ENCODE measurements around the gene LVRN.

LVRN gene

DNA sequence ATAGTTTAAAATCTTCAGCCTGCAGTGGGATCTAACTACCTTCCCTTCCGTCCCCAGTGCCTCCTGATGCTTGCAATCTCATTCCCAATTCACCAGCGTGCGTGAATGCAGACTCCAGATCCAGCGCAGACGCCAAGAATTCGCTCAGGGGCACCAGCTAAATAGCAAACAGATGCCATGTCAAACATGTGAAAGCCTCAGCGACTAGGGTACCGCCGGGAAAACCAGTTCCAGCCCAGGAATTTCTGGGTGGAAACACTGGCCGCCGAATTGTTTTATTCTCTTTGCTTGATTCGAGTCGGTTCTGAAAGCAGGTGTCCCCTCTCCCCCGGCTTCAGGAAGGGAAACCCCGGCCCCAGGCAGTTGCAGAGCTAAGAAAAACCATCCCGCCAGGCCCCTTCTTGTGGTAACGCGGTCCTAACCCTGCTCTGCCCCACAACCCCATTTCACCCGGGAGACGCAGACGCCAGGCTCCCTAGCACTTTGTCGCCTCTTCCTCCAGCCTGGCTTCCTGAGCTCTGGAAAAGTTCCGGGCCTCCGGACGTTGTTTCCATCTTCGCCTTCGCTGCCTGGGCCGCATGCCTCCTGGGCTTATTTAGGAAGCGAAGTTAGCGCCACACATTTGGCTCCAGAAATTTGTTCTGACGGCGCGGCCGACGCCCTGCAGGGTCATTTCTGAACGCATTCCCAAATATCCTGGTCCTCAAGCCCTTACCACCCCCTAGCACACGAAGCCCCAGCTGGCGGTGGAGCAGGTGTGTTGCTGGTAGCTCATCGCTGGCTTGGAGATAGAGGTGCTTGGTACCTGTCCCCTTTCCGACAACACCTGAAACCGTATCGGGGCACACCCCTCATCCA lies 665 bp upstream of the LVRN start:
- no peak for DNase-seq (ENCODE audit: low read depth in 2 of 3, low spot score in 2 of 3)

DNA sequence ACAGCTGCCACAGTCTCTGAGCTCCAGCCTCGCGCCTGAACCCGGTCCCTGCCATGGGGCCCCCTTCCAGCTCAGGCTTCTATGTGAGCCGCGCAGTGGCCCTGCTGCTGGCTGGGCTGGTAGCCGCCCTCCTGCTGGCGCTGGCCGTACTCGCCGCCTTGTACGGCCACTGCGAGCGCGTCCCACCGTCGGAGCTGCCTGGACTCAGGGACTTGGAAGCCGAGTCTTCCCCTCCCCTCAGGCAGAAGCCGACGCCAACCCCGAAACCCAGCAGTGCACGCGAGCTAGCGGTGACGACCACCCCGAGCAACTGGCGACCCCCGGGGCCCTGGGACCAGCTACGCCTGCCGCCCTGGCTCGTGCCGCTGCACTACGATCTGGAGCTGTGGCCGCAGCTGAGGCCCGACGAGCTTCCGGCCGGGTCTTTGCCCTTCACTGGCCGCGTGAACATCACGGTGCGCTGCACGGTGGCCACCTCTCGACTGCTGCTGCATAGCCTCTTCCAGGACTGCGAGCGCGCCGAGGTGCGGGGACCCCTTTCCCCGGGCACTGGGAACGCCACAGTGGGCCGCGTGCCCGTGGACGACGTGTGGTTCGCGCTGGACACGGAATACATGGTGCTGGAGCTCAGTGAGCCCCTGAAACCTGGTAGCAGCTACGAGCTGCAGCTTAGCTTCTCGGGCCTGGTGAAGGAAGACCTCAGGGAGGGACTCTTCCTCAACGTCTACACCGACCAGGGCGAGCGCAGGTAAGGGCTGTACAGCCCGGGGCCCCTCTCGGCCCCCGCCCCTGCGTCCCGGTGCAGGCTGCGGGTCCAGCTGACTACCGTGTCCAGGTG lies 509 bp downstream of the LVRN start:
- DNase-seq (ENCODE audit: low read depth in 2 of 3, low spot score in 2 of 3) = no peak

- DNase-seq (ENCODE audit: low read depth in 2 of 3, low spot score in 2 of 3) = no peak
Measured at GRCh38 chr5:115963566-115963965, 1.3 kb downstream of the LVRN start.

DNA sequence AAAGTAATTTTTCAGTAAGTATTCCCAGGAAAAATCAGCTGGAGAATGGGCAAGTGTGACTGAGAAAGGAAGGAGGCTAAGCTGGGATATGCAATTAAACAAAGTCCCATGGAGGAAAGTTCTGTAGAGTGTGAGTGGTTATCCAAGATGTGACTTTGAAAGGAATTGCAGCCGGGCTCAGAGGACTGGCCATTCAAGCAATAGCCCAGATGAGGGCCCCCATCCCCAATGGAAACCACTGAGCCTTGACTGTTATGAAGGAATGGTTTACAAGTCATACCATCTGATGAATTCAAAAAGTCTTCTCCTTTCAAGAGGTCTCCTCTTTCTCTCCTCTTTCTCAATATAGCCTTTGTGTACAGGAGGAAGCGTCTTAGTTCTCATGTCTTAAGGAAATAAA lies 6.5 kb downstream of the LVRN start:
- DNase-seq (ENCODE audit: low read depth in 2 of 3, low spot score in 2 of 3) = no peak

- DNase-seq (ENCODE audit: low read depth in 2 of 3, low spot score in 2 of 3) = no peak
Measured at GRCh38 chr5:115977096-115977495, 14.8 kb downstream of the LVRN start.

DNA sequence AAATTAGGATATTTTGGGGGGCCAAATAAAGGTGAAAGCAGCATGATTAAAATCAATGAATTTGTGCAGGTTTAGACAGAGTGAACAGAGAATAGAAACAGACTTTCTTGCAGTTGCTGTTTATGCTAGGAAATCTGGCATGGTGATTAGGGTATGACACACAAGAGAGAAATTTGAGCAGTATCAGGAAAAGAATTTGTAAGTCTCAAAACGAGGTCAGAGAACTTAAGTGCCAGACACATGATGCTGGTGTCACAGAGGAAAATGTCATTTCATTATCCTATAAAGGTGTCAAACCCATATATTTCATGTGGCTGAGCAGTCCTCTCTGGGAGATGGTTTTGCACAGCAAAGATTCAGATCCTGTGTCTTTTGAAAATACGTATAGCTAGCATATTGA lies 15.7 kb downstream of the LVRN start:
- no peak for DNase-seq (ENCODE audit: low read depth in 2 of 3, low spot score in 2 of 3)

GRCh38 chr5:115978779-115979178 lies 16.5 kb downstream of the LVRN start:
- no peak for DNase-seq (ENCODE audit: low read depth in 2 of 3, low spot score in 2 of 3)

- DNase-seq (ENCODE audit: low read depth in 2 of 3, low spot score in 2 of 3) = no peak
Measured at GRCh38 chr5:115979201-115980041, 17.1 kb downstream of the LVRN start.

DNA sequence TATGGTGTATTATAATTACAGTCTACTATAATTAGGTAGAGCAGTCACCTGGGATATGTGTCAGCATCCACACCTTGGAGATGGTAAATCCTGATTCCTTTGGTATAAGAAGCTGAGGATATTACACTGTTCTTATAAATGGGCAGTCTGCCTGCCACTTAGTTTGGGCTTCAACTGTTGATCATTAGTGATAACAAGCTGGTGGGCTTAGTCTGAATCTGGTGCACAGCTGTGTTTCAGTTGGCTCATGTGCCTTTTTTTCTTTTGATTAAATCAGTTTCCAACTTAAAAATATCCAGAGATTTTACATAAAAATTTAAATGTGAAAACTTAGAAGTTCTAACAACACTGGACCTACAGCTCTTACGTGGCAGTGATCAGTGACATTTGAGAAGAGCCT lies 21.2 kb downstream of the LVRN start:
- DNase-seq (ENCODE audit: low read depth in 2 of 3, low spot score in 2 of 3) = no peak

DNA sequence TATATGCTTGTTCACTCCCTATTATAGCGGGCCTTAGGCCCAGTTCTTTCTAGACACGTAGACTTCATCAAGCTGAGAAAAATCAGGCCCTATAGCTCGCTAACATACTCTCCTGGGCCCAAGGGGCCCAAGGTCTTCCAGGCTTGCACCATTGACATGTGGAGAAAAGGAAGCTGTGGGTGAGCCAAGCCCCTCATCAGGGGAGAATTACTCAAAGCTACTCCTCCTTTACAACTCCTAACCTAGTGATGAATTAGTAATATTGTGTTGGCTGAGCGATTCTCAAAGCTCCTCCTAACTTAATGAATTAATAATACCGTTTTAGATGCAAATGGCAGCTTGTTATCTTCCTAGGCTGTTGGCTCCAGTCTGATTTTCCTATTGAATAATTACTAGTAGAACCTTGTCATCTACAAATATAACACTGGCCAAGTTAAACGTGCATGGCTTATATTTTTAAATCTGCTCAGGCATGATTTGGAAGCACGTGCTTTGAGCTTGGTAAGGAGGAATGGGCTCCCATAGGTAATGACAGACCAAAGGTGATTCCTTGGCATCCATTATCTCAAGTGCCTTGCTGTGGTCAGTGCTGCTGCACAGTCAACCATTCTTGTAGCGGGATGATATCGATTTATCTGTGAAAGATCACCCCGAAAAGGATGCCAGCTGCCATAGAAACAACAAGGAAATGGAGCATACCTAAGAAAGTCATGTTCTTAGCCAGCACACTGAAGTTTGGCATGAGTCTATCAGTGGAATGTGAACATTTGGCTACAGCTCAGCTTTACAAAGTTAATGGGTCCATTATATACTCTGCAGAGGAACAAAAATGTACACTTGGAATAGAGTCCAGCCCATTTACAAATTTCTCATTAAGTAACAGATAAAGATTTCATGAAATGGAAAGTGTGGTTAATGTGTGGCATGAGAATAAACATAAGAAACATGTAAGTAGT lies 23.8 kb downstream of the LVRN start:
- DNase-seq (ENCODE audit: low read depth in 2 of 3, low spot score in 2 of 3) = no peak

GRCh38 chr5:115988002-115988401 lies 25.7 kb downstream of the LVRN start:
- DNase-seq (ENCODE audit: low read depth in 2 of 3, low spot score in 2 of 3) = no peak

GRCh38 chr5:115992848-115993350 lies 30.6 kb downstream of the LVRN start:
- no peak for DNase-seq (ENCODE audit: low read depth in 2 of 3, low spot score in 2 of 3)

- no peak for DNase-seq (ENCODE audit: low read depth in 2 of 3, low spot score in 2 of 3)
Measured at GRCh38 chr5:115995351-115995750, 33.1 kb downstream of the LVRN start.

DNA sequence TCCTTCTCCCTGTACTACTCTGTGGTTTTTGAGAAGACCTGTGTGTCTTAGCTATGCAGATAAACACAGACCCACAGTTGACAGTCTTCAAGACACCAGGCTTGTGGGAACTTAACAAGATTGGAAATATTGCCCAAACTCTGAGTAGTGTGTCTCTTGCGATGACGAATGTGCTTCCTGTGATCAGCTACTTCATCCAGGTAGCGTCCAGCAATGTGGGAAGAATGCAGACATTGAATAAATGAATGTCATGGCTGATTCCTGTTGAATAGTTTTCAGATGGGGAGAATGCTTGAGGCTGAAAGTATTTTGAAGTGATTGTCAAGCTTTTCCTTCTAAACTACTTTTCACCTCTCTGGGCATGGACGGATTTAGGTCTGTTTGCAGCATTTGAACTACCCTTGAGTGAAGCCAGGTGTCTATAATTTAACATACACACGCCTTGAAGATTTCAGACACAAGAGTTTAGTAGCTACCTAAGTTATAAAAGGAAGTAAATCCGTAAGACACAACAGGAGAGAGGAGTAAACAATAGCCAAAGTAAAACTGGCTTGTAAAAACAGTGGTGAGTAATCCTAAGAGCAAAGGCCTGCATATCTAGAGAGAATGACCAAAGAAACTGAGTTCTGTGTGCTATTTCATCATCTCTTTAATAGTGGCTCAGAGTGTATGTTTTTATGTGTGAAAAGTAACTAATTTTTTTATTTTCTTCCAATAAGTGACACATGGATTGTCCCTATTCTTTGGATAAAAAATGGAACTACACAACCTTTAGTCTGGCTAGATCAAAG lies 40.0 kb downstream of the LVRN start:
- no peak for DNase-seq (ENCODE audit: low read depth in 2 of 3, low spot score in 2 of 3)

GRCh38 chr5:116004248-116004647 lies 42.0 kb downstream of the LVRN start:
- DNase-seq (ENCODE audit: low read depth in 2 of 3, low spot score in 2 of 3) = no peak

- no peak for DNase-seq (ENCODE audit: low read depth in 2 of 3, low spot score in 2 of 3)
Measured at GRCh38 chr5:116009806-116010205, 47.5 kb downstream of the LVRN start.

GRCh38 chr5:116011046-116011445 lies 48.8 kb downstream of the LVRN start:
- no peak for DNase-seq (ENCODE audit: low read depth in 2 of 3, low spot score in 2 of 3)

DNA sequence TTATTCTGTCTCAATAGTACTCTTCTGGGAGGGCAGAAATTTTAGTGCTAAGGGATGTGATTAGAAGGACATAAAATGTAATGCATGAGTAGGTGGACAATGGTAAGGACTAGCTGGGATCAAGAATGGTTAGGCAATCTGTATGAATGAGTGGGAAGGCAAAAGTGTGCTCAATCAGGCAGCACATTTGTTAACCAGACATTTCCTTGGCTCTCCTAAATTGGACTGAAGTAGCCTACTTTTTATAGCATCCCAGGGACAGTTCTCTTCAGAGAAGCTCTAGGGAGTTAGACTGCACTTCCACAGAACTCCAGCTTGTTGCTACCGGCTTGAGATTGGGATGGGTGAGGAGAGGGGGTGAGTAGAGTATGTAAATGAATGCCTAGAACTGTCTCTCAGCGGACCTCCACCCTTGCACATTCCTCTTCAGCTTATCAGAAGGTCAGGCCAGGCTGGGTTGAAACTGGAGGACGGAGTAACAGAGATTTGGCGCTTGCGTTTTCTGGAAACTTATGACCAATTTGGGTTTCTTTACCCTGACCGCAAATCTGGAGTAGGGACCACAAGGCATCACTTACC lies 51.0 kb downstream of the LVRN start:
- DNase-seq (ENCODE audit: low read depth in 2 of 3, low spot score in 2 of 3) = no peak

GRCh38 chr5:116013936-116014335 lies 51.7 kb downstream of the LVRN start:
- no peak for DNase-seq (ENCODE audit: low read depth in 2 of 3, low spot score in 2 of 3)

Data from activated CD8-positive, alpha-beta memory T cell treated with anti-CD3 and anti-CD28 coated beads for 48 hours (primary cell).